GM23248 (cell line): ENCODE data around the gene NFKBIB. TPM values are rescaled to one million over a fixed set of nuclear protein-coding genes. Genes with fewer than 3 reads are reported as not detected.

Experiments used
- DNase-seq: peaks from one replicate; pipeline ENCODE4 v3.0.0-alpha.2; 2015
- H2AFZ ChIP-seq: fragments of 200-600 bp; sonication (generic); 2 replicates; pipeline ENCODE4 v1.6.1; 2016; ENCODE audit warnings: antibody characterized with exemption
- H3F3A ChIP-seq: fragments of 200-600 bp; sonication (generic); 2 replicates; pipeline ENCODE4 v1.6.1; 2016; ENCODE audit warnings: mild to moderate bottlenecking, antibody characterized with exemption, mixed run types; ENCODE audit not compliant: insufficient read depth
- H3K27ac ChIP-seq: fragments of 200-600 bp; sonication (generic); 2 replicates; pipeline ENCODE4 v1.5.1; 2016; ENCODE audit warnings: mild to moderate bottlenecking
- H3K27me3 ChIP-seq: fragments of 200-600 bp; sonication (generic); replicated peaks from 2 replicates; pipeline ENCODE4 v1.6.1; 2016; ENCODE audit warnings: mild to moderate bottlenecking; ENCODE audit not compliant: insufficient read depth
- H3K36me3 ChIP-seq: fragments of 200-600 bp; sonication (generic); 2 replicates; pipeline ENCODE4 v1.6.1; 2016; ENCODE audit warnings: low read depth, mild to moderate bottlenecking
- H3K4me1 ChIP-seq: fragments of 200-600 bp; sonication (generic); 2 replicates; pipeline ENCODE4 v1.6.1; 2016; ENCODE audit warnings: mild to moderate bottlenecking; ENCODE audit not compliant: insufficient read depth
- H3K4me2 ChIP-seq: fragments of 200-600 bp; sonication (generic); one replicate; pipeline ENCODE4 v1.6.1; 2016; ENCODE audit warnings: mild to moderate bottlenecking; ENCODE audit not compliant: unreplicated experiment
- H3K4me3 ChIP-seq: fragments of 200-600 bp; sonication (generic); 2 replicates; pipeline ENCODE4 v1.5.1; 2016; ENCODE audit warnings: mild to moderate bottlenecking
- H3K79me2 ChIP-seq: fragments of 200-600 bp; sonication (generic); 2 replicates; pipeline ENCODE4 v1.6.1; 2016; ENCODE audit warnings: mild to moderate bottlenecking; ENCODE audit not compliant: insufficient read depth
- H3K9ac ChIP-seq: fragments of 200-600 bp; sonication (generic); 2 replicates; pipeline ENCODE4 v1.6.1; 2016; ENCODE audit warnings: mild to moderate bottlenecking
- H3K9me2 ChIP-seq: fragments of 200-600 bp; sonication (generic); 2 replicates; pipeline ENCODE4 v1.6.1; 2016; ENCODE audit warnings: mixed run types, mild to moderate bottlenecking, moderate library complexity; ENCODE audit not compliant: insufficient read depth
- H3K9me3 ChIP-seq: fragments of 200-600 bp; sonication (generic); one replicate; pipeline ENCODE4 v1.6.1; 2017; ENCODE audit warnings: low read depth
- H4K20me1 ChIP-seq: fragments of 200-600 bp; sonication (generic); 2 replicates; pipeline ENCODE4 v1.6.0; 2016; ENCODE audit not compliant: insufficient read depth
- EZH2 ChIP-seq: fragments of 200-600 bp; sonication (generic); IDR thresholded peaks from 2 replicates; pipeline ENCODE4 v1.6.1; 2018; ENCODE audit warnings: antibody characterized with exemption, mild to moderate bottlenecking; ENCODE audit not compliant: insufficient read depth, poor library complexity, severe bottlenecking
- EZH2phosphoT487 ChIP-seq: fragments of 200-600 bp; sonication (generic); IDR thresholded peaks from 2 replicates; pipeline ENCODE4 v1.6.1; 2018; ENCODE audit warnings: antibody characterized with exemption, moderate library complexity, mild to moderate bottlenecking, low read depth; ENCODE audit not compliant: insufficient read depth
- WGBS, 2 experiments: methylation state at CpG; one replicate each; pipeline ENCODE4 v1.1.6; 2015 to 2017; ENCODE audit warnings: low lambda C conversion rate in 2 of 2, low coverage in 1 of 2; ENCODE audit errors: missing lambda C conversion rate in 2 of 2; 5-methylcytosine and 5-hydroxymethylcytosine counted together
- in situ Hi-C: fragments of 300-500 bp; cut with MboI; formaldehyde crosslinking; loops from 2 replicates; pipeline ENCODE4 v1.15.0; 2020
- polyA plus RNA-seq: library from polyadenylated mRNA; unstranded; fragments of >200 nt; fragmentation: Nextera tagmentation; extraction: Ambion mirVana; gene quantifications from 2 replicates; pipeline ENCODE4 v1.2.1, GENCODE V29; 2016
- total RNA-seq: library from RNA; depleted of rRNA; stranded (reverse); fragments of >200 nt; shearing (Covaris generic); gene quantifications from 2 replicates; pipeline ENCODE4 v1.2.3, GENCODE V29; 2014; rRNA removed

NFKBIB gene
- total RNA-seq, result 15.4 and 18.0 TPM in 2 replicates
- polyA plus RNA-seq, result 11.9 and 12.8 TPM in 2 replicates

- peak within 1 kb of the TSS; percentile 69 for H3K27ac ChIP-seq
- H3K4me2 ChIP-seq, result peak within 1 kb of the TSS; percentile 100
- H3K36me3 ChIP-seq, result no peaks in the 10 kb centered on the region
- H3K79me2 ChIP-seq, result peaks cover 71% of the 10 kb centered on the region
- WGBS, 2 experiments, result 0 to 1% methylated on average over 61 of the region's 64 CpGs
- DNase-seq, result peak; percentile 100
- no peak for TF ChIP-seq EZH2phosphoT487
- no peak for TF ChIP-seq EZH2
- H3K9me2 ChIP-seq, result no peaks in the 10 kb centered on the region
- in situ Hi-C loops, result no loop called here
- H3K4me1 ChIP-seq, result peaks cover 13% of the 10 kb centered on the region
- H3K9me3 ChIP-seq, result no peaks in the 10 kb centered on the region
- H4K20me1 ChIP-seq, result no peaks in the 10 kb centered on the region
- H3K9ac ChIP-seq, result peak within 1 kb of the TSS; percentile 91
- peaks cover 8% of the 10 kb centered on the region; the same call in 1 of the 2 replicates for H3F3A ChIP-seq
- no peaks in the 10 kb centered on the region for H3K27me3 ChIP-seq
- peak within 1 kb of the TSS; percentile 92 for H3K4me3 ChIP-seq
- H2AFZ ChIP-seq, result peak within 1 kb of the TSS; percentile 94
Measured at GRCh38 chr19:38899447-38900201, at the start of gene NFKBIB, which contains the start of gene SIRT2. NFKBIB (plus strand) TSS chr19:38899969; CDS start chr19:38900033, 64 bp downstream. SIRT2 (minus strand) TSS chr19:38899618; CDS start chr19:38899521, 97 bp downstream.

- Histone ChIP-seq H4K20me1 (peaks cover 7% of the 10 kb centered on the region; the same call in 1 of the 2 replicates), H3K9ac (peak overlapping the region; percentile 95), H3K4me2 (peak overlapping the region; percentile 100), H3F3A (peaks cover 24% of the 10 kb centered on the region), H3K27ac (peak overlapping the region; percentile 97), H3K27me3 (no peaks in the 10 kb centered on the region), H3K9me2 (no peaks in the 10 kb centered on the region), H3K4me3 (peak overlapping the region; percentile 97), H3K79me2 (peaks cover 36% of the 10 kb centered on the region), H2AFZ (peak overlapping the region; percentile 67), H3K36me3 (peaks cover 18% of the 10 kb centered on the region), H3K4me1 (peaks cover 13% of the 10 kb centered on the region; the same call in 1 of the 2 replicates), H3K9me3 (no peaks in the 10 kb centered on the region)
- in situ Hi-C loops, result no loop called here
- 1 to 2% methylated on average over 26 of the region's 26 CpGs for WGBS, 2 experiments
- no peak for DNase-seq
- TF ChIP-seq EZH2 (no peak), EZH2phosphoT487 (no peak)
Measured at GRCh38 chr19:38850436-38850975, 49.3 kb upstream of the NFKBIB start.

- Histone ChIP-seq H3K79me2 (peaks cover 31% of the 10 kb centered on the region), H3K9me3 (no peaks in the 10 kb centered on the region), H3F3A (peaks cover 24% of the 10 kb centered on the region), H3K27me3 (no peaks in the 10 kb centered on the region), H3K9me2 (no peaks in the 10 kb centered on the region), H3K4me2 (peak overlapping the region; percentile 100), H2AFZ (peak overlapping the region; percentile 67), H3K36me3 (peaks cover 12% of the 10 kb centered on the region), H3K27ac (peak overlapping the region; percentile 97), H3K4me3 (peak overlapping the region; percentile 97), H3K4me1 (peaks cover 13% of the 10 kb centered on the region; the same call in 1 of the 2 replicates), H3K9ac (peak overlapping the region; percentile 95), H4K20me1 (peaks cover 7% of the 10 kb centered on the region; the same call in 1 of the 2 replicates)
- 1 to 2% methylated on average over 38 to 40 of the region's 40 CpGs for WGBS, 2 experiments
- TF ChIP-seq EZH2 (no peak), EZH2phosphoT487 (no peak)
- in situ Hi-C loops, result no loop called here
- peak; percentile 40 for DNase-seq
Measured at GRCh38 chr19:38850976-38851621, 48.7 kb upstream of the NFKBIB start.

GRCh38 chr19:38851622-38852230 is 48.0 kb upstream of the NFKBIB start:
- Histone ChIP-seq H3K36me3 (peaks cover 6% of the 10 kb centered on the region), H3K9me3 (no peaks in the 10 kb centered on the region), H3K4me2 (peak overlapping the region; percentile 100), H3K9ac (peak overlapping the region; percentile 96), H3K4me3 (peak overlapping the region; percentile 97), H4K20me1 (peaks cover 7% of the 10 kb centered on the region; the same call in 1 of the 2 replicates), H3F3A (peaks cover 24% of the 10 kb centered on the region), H3K79me2 (peaks cover 24% of the 10 kb centered on the region), H3K4me1 (peaks cover 13% of the 10 kb centered on the region; the same call in 1 of the 2 replicates), H3K9me2 (no peaks in the 10 kb centered on the region), H3K27ac (peak overlapping the region; percentile 97), H2AFZ (peak overlapping the region; percentile 67), H3K27me3 (no peaks in the 10 kb centered on the region)
- peak; percentile 98 for DNase-seq
- in situ Hi-C loops, result no loop called here
- TF ChIP-seq EZH2, result no peak
- no peak for TF ChIP-seq EZH2phosphoT487
- WGBS, 2 experiments, result 1 to 2% methylated on average over 11 to 31 of the region's 67 CpGs
